NOMO-1 (cell line): Measurements from ENCODE around the gene ATRX.
"Not testable (repeated sequence)": the region's sequence is repeated elsewhere in the genome, so short reads cannot be mapped to it uniquely, and the experiment has no call there.

Experiments
- DNase-seq, 2 experiments: peaks; one replicate each; lab custom pipeline; 2025; ENCODE audit not compliant: unreplicated experiment in 2 of 2; lab: John Stamatoyannopoulos, UW

The ATRX gene

DNA sequence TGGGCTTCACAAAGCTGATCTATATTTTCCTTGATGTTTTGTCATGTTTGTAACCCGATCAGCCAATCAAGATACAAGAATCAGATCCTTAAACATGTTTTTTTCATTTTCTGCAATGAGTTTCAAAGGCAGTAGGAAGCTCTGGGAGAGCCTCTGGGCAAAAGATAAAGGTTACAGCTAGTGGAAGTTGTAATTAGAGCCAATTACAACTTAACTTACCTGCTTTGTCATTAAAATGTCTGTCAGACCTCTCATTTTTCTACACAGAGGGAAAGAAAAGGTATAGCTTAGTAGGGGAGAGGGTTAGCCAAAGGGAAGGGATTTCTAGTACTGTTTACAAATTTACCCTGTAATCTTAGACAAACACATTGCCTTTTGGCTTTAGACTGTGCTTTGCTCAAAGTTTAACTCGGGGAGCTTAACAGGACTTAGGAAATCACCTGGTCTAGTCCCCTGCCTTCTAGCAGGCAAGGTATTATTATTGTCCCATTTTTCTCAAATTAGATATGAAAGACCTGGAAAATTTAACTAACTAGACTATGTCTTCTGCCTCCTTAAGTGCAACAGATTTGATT, 283.0 kb downstream of the ATRX start:
- DNase-seq, result no peak

GRCh38 chrX:77500164-77500563, 285.9 kb downstream of the ATRX start:
- not testable (repeated sequence) for DNase-seq

- DNase-seq, result no peak
These were observed 292.1 kb downstream of the ATRX start for GRCh38 chrX:77493677-77494553.

GRCh38 chrX:77484045-77484444, 302.0 kb downstream of the ATRX start:
- DNase-seq, result no peak

GRCh38 chrX:77455437-77455836, 330.6 kb downstream of the ATRX start:
- DNase-seq, result no peak
